ENCODE results near the gene GABRD.

Gene GABRD

GRCh38 chr1:2018217-2019171 lies 651 bp upstream of the GABRD start:
- DNase-seq = no peak

GRCh38 chr1:2019571-2020309 lies 595 bp downstream of the GABRD start:
- DNase-seq = no peak

GRCh38 chr1:2020310-2020655 lies 1.1 kb downstream of the GABRD start:
- DNase-seq = no peak

GRCh38 chr1:2021550-2021949 lies 2.4 kb downstream of the GABRD start:
- DNase-seq = no peak

GRCh38 chr1:2022063-2022770 lies 3.1 kb downstream of the GABRD start:
- DNase-seq = peak in 1 of 14 donors; percentile 73

- no peak for DNase-seq
Measured at GRCh38 chr1:2023187-2023586, 4.0 kb downstream of the GABRD start.

GRCh38 chr1:2024451-2024850 lies 5.3 kb downstream of the GABRD start:
- no peak for DNase-seq

GRCh38 chr1:2024887-2025286 lies 5.7 kb downstream of the GABRD start:
- DNase-seq = no peak

- DNase-seq = no peak
Measured at GRCh38 chr1:2025491-2025981, 6.4 kb downstream of the GABRD start.

- DNase-seq = no peak
Measured at GRCh38 chr1:2027961-2028583, 8.9 kb downstream of the GABRD start.

- no peak for DNase-seq
Measured at GRCh38 chr1:2028870-2029560, 9.9 kb downstream of the GABRD start.

- no peak for DNase-seq
Measured at GRCh38 chr1:2029561-2029960, 10.4 kb downstream of the GABRD start.

GRCh38 chr1:2030076-2030871 lies 11.1 kb downstream of the GABRD start:
- no peak for DNase-seq

GRCh38 chr1:2031546-2032540 lies 12.7 kb downstream of the GABRD start:
- peak in 2 of 14 donors; percentile 15 to 93 for DNase-seq

GRCh38 chr1:2032737-2033136 lies 13.6 kb downstream of the GABRD start:
- DNase-seq = no peak

GRCh38 chr1:2033165-2033564 lies 14.0 kb downstream of the GABRD start:
- no peak for DNase-seq

GRCh38 chr1:2036287-2036686 lies 17.1 kb downstream of the GABRD start:
- no peak for DNase-seq

- no peak for DNase-seq
Measured at GRCh38 chr1:2037314-2037979, 18.3 kb downstream of the GABRD start.

- DNase-seq = no peak
Measured at GRCh38 chr1:2038229-2038628, 19.1 kb downstream of the GABRD start.

Measured in C1 segment of cervical spinal cord (tissue), 14 donors.